ENCODE measurements around the gene HDDC3.
"Not testable (repeated sequence)": the region's sequence is repeated elsewhere in the genome, so short reads cannot be mapped to it uniquely, and the experiment has no call there.

HDDC3 gene

DNA sequence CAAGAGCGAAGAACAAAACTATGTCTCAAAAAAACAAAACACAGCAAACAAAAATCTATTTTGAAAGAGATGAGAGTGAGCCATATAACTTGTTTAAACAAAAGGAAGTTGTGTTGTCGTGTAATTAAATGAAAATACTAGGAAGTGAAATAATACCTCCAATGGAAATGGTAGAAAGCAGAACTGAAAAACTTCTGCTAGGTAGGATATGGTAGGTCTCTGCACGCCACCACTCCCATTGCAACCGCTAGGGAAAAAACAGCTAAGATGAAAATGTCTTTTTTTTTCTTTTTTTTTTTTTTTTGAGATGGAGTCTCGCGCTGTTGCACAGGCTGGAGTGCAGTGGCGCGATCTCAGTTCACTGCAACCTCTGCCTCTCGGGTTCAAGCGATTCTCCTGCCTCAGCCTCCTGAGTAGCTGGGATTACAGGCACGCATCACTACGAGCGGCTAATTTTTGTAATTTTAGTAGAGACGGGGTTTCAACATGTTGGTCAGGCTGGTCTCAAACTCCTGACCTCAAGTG lies 35.2 kb downstream of the HDDC3 start:
- TF ChIP-seq SPI1 (IDR thresholded peaks at IDR 0.05; ENCODE audit: borderline replicate concordance, low read depth): peak; percentile 75; the same call in 1 of the 2 replicates
- peak overlapping the region; percentile 38 for H3K27ac ChIP-seq (replicated peaks)
- H3K4me3 ChIP-seq (replicated peaks; ENCODE audit: insufficient read depth, low read length); H3K27me3 ChIP-seq (ENCODE audit: insufficient read depth, poor library complexity, severe bottlenecking): not testable (repeated sequence)
- peak; percentile 45 to 63 for DNase-seq (ENCODE audit: low read depth in 1 of 2, low spot score in 1 of 2)

DNA sequence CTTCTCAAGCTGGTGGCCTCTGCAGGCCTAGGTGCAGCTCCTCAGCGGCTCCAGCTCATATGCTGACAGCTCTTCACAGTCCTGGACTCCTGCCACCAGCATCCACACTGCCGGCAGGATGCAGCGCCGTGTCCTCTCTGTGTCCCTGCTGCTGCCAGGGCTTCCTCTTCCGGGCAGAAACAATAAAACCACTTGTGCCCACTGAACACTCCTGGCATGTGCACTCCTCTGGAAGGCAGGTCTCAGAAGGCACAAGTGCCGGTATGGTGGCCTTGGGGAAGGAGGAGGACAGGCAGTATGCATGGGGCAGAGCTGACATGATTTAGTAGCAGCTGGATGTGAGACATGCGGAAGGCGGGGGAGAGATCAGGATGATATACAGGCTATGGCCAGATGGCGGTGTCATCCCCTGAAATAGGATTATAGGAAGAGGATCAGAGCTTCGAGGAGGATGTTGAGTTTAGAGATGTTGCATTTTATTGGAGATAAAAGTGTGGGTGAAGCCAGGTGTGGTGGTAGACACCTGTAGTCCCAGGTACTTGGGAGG lies 36.7 kb downstream of the HDDC3 start:
- peak in 1 of 2 experiments; percentile 37 for DNase-seq (ENCODE audit: low read depth in 1 of 2, low spot score in 1 of 2)
- Histone ChIP-seq H3K27me3 (ENCODE audit: insufficient read depth, poor library complexity, severe bottlenecking) (no peaks in the 10 kb centered on the region), H3K4me3 (replicated peaks; ENCODE audit: insufficient read depth, low read length) (no peak overlapping the region), H3K27ac (replicated peaks) (no peak overlapping the region)
- TF ChIP-seq GABPA (IDR thresholded peaks at IDR 0.05; ENCODE audit: low read depth) (no peak), POLR2AphosphoS5 (IDR thresholded peaks at IDR 0.05; ENCODE audit: low read depth) (peak; percentile 27)
- TF ChIP-seq, protein P1, sequence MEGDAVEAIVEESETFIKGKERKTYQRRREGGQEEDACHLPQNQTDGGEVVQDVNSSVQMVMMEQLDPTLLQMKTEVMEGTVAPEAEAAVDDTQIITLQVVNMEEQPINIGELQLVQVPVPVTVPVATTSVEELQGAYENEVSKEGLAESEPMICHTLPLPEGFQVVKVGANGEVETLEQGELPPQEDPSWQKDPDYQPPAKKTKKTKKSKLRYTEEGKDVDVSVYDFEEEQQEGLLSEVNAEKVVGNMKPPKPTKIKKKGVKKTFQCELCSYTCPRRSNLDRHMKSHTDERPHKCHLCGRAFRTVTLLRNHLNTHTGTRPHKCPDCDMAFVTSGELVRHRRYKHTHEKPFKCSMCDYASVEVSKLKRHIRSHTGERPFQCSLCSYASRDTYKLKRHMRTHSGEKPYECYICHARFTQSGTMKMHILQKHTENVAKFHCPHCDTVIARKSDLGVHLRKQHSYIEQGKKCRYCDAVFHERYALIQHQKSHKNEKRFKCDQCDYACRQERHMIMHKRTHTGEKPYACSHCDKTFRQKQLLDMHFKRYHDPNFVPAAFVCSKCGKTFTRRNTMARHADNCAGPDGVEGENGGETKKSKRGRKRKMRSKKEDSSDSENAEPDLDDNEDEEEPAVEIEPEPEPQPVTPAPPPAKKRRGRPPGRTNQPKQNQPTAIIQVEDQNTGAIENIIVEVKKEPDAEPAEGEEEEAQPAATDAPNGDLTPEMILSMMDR (IDR thresholded peaks at IDR 0.05; ENCODE audit: insufficient read depth, low read length): peak; percentile 0

DNA sequence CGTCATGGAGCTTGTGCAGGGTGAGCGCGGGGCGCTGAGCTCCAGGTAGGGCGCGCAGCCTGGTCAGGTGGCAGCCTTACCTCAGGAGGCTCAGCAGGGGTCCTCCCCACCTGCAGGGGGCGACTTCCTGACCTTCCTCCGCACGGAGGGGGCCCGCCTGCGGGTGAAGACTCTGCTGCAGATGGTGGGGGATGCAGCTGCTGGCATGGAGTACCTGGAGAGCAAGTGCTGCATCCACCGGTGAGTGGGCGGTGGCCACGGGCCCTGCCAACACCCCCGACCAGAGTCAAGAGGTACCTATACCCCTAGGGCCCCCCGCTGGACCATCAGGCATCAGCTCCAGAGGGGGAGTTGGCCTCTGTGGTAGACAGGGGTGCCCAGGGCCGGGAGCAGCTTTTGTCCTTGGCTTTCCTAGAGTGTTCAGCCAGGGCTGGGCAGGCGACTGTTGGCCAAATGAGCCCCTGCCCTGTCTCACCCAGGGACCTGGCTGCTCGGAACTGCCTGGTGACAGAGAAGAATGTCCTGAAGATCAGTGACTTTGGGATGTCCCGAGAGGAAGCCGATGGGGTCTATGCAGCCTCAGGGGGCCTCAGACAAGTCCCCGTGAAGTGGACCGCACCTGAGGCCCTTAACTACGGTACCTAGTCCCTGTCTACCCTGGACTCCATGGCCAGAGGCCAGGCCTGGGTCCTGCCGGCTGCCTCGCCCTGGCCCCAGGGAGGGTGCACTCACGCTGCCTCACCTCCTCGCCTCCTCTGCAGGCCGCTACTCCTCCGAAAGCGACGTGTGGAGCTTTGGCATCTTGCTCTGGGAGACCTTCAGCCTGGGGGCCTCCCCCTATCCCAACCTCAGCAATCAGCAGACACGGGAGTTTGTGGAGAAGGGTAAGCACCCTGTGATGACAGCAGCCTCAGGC lies 38.9 kb downstream of the HDDC3 start:
- DNase-seq (ENCODE audit: low read depth in 1 of 2, low spot score in 1 of 2): no peak
- Histone ChIP-seq H3K27me3 (ENCODE audit: insufficient read depth, poor library complexity, severe bottlenecking) (no peaks in the 10 kb centered on the region), H3K4me3 (replicated peaks; ENCODE audit: insufficient read depth, low read length) (no peak overlapping the region), H3K27ac (replicated peaks) (no peak overlapping the region)
- TF ChIP-seq, protein P1 (IDR thresholded peaks at IDR 0.05; ENCODE audit: insufficient read depth, low read length): no peak
- TF ChIP-seq SPI1 (IDR thresholded peaks at IDR 0.05; ENCODE audit: borderline replicate concordance, low read depth) (no peak), POLR2AphosphoS5 (IDR thresholded peaks at IDR 0.05; ENCODE audit: low read depth) (no peak)
- TF ChIP-seq, protein P2, sequence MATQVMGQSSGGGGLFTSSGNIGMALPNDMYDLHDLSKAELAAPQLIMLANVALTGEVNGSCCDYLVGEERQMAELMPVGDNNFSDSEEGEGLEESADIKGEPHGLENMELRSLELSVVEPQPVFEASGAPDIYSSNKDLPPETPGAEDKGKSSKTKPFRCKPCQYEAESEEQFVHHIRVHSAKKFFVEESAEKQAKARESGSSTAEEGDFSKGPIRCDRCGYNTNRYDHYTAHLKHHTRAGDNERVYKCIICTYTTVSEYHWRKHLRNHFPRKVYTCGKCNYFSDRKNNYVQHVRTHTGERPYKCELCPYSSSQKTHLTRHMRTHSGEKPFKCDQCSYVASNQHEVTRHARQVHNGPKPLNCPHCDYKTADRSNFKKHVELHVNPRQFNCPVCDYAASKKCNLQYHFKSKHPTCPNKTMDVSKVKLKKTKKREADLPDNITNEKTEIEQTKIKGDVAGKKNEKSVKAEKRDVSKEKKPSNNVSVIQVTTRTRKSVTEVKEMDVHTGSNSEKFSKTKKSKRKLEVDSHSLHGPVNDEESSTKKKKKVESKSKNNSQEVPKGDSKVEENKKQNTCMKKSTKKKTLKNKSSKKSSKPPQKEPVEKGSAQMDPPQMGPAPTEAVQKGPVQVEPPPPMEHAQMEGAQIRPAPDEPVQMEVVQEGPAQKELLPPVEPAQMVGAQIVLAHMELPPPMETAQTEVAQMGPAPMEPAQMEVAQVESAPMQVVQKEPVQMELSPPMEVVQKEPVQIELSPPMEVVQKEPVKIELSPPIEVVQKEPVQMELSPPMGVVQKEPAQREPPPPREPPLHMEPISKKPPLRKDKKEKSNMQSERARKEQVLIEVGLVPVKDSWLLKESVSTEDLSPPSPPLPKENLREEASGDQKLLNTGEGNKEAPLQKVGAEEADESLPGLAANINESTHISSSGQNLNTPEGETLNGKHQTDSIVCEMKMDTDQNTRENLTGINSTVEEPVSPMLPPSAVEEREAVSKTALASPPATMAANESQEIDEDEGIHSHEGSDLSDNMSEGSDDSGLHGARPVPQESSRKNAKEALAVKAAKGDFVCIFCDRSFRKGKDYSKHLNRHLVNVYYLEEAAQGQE (IDR thresholded peaks at IDR 0.05; ENCODE audit: insufficient replicate concordance, low read depth): no peak

DNA sequence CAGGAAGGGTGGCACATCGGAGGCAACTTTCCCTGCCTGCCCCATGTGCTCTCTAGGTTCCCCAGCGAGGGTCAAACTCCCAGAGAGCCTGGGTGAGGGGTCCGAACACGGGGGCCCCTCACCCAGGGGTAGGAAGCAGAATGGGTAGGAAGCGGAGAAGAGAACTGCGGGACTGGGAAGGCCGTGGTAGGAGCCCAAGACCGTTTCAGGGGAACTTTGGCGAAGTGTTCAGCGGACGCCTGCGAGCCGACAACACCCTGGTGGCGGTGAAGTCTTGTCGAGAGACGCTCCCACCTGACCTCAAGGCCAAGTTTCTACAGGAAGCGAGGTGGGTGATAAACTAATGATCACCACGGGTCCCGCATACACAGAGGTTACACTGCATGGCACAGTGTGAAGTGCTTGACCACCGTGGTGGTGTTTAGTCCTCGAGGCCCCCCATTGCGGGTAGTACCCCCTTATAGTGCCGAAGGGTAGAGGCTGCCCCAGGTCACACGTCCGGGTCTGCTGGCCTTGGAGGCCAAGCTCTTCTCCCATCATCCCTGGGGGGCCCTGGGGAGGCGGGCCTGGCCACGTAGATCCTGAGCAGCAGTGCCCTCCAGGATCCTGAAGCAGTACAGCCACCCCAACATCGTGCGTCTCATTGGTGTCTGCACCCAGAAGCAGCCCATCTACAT lies 39.7 kb downstream of the HDDC3 start:
- H3K4me3 ChIP-seq (replicated peaks; ENCODE audit: insufficient read depth, low read length): no peak overlapping the region
- H3K27ac ChIP-seq (replicated peaks): no peak overlapping the region
- H3K27me3 ChIP-seq (ENCODE audit: insufficient read depth, poor library complexity, severe bottlenecking): no peaks in the 10 kb centered on the region
- TF ChIP-seq, protein P1 (IDR thresholded peaks at IDR 0.05; ENCODE audit: insufficient read depth, low read length): no peak
- TF ChIP-seq POLR2AphosphoS5 (IDR thresholded peaks at IDR 0.05; ENCODE audit: low read depth) (no peak), SPI1 (IDR thresholded peaks at IDR 0.05; ENCODE audit: borderline replicate concordance, low read depth) (no peak), GABPA (IDR thresholded peaks at IDR 0.05; ENCODE audit: low read depth) (no peak)
- TF ChIP-seq, protein P2 (IDR thresholded peaks at IDR 0.05; ENCODE audit: insufficient replicate concordance, low read depth): no peak
- DNase-seq (ENCODE audit: low read depth in 1 of 2, low spot score in 1 of 2): no peak

All from HL-60 (cell line).